ENCODE data around the gene RAB11A. TPM values are rescaled to one million over a fixed set of nuclear protein-coding genes. Genes with fewer than 3 reads are reported as not detected.

RAB11A gene
- polyA plus RNA-seq (2012; ENCODE audit: low read depth, missing spikeins): 250 TPM

DNA sequence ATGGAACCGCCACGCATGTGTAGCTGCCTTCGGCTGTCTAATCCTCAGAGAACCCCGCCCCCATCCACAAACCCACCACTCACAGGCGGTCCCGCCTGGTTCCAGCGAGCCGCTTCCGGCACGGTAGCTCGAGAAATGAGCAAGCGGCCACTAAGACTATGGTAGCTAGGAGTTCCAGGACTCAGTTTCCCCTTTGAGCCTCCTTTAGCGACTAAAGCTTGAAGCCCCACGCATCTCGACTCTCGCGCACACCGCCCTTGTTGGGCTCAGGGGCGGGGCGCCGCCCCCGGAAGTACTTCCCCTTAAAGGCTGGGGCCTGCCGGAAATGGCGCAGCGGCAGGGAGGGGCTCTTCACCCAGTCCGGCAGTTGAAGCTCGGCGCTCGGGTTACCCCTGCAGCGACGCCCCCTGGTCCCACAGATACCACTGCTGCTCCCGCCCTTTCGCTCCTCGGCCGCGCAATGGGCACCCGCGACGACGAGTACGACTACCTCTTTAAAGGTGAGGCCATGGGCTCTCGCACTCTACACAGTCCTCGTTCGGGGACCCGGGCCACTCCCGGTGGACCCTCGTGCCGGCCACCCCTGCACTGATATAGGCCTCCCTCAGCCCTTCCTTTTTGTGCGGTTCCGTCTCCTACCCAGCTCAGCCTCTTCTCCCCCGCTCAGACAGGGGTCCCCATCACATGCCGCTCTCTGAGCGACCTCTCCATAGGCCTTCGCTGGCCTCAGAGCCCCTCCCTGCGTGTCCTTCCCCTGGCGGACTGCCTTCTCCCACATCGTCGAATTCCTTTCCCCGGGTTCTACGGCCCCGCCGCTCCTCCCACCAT lies at the start of gene RAB11A:
RAB11A (plus strand) TSS at position 366 of the 828 bp plus-strand sequence; CDS start at position 461, 95 bp downstream.
- FAIRE-seq: peak; percentile 90
- peak; percentile 75 for DNase-seq (ENCODE audit: insufficient read length, low spot score)
- TF ChIP-seq POU2F2 (IDR thresholded peaks at IDR 0.05; ENCODE audit: low read depth, low read length): peak; percentile 34; the same call in 1 of the 2 replicates
- peak; percentile 95 for TF ChIP-seq POLR2A (IDR thresholded peaks at IDR 0.05; ENCODE audit: low read depth, low read length)
- TF ChIP-seq SPI1 (IDR thresholded peaks at IDR 0.05; ENCODE audit: low read depth, low read length): no peak
- peak; percentile 83 for TF ChIP-seq PAX5 (IDR thresholded peaks at IDR 0.05; ENCODE audit: insufficient read depth, low read length, severe bottlenecking)
- peak; percentile 74 for TF ChIP-seq TAF1 (IDR thresholded peaks at IDR 0.05; ENCODE audit: low read depth, low read length)
- peak; percentile 90 for TF ChIP-seq POLR2AphosphoS5 (IDR thresholded peaks at IDR 0.05; ENCODE audit: low read depth, low read length)

DNA sequence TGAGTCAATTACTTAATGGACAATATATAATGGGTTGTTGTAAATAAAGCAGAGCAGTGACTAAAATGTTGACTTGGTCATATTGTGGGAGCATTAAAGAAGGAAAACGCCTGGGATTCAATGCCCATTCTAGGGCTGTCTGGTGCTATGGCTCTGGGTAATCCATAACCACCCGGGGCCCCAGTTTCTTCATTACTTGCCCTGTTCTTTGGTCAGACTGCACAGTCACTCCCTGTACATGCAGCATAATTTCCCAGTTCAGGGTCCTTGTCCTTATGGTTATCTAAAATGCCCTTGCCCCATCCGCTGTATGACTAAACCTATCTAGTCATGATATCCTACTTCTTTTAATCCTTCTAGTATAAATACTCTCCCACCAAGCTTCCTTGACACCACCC lies 49.7 kb upstream of the RAB11A start:
- no peak for DNase-seq (ENCODE audit: insufficient read length, low spot score)
- TF ChIP-seq POLR2A (IDR thresholded peaks at IDR 0.05; ENCODE audit: low read depth, low read length) (no peak), SPI1 (IDR thresholded peaks at IDR 0.05; ENCODE audit: low read depth, low read length) (no peak), POU2F2 (IDR thresholded peaks at IDR 0.05; ENCODE audit: low read depth, low read length) (no peak), TAF1 (IDR thresholded peaks at IDR 0.05; ENCODE audit: low read depth, low read length) (no peak), PAX5 (IDR thresholded peaks at IDR 0.05; ENCODE audit: insufficient read depth, low read length, severe bottlenecking) (no peak), POLR2AphosphoS5 (IDR thresholded peaks at IDR 0.05; ENCODE audit: low read depth, low read length) (no peak)
- FAIRE-seq: peak; percentile 47

DNA sequence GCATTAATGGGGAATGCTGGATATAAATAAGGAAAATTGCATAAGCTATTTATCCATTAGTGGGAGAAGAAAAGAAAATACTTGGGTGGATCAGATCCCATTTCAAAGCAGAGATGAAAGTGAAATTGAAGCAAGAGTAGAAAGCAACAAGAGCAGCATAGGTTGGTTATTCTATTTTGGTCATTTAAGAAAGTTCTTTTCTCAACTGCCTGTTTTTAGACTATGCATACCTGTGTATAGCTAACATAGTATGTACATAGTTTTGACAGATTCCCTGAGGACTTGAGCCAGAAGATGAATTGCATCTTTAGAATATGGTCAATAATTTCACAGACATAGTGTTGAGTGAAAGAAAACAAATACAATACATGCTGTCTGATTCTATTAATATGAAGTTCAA lies 48.2 kb upstream of the RAB11A start:
- peak; percentile 66 for FAIRE-seq
- TF ChIP-seq SPI1 (IDR thresholded peaks at IDR 0.05; ENCODE audit: low read depth, low read length): no peak
- TF ChIP-seq TAF1 (IDR thresholded peaks at IDR 0.05; ENCODE audit: low read depth, low read length): no peak
- no peak for TF ChIP-seq PAX5 (IDR thresholded peaks at IDR 0.05; ENCODE audit: insufficient read depth, low read length, severe bottlenecking)
- no peak for TF ChIP-seq POLR2A (IDR thresholded peaks at IDR 0.05; ENCODE audit: low read depth, low read length)
- no peak for TF ChIP-seq POU2F2 (IDR thresholded peaks at IDR 0.05; ENCODE audit: low read depth, low read length)
- no peak for TF ChIP-seq POLR2AphosphoS5 (IDR thresholded peaks at IDR 0.05; ENCODE audit: low read depth, low read length)

DNA sequence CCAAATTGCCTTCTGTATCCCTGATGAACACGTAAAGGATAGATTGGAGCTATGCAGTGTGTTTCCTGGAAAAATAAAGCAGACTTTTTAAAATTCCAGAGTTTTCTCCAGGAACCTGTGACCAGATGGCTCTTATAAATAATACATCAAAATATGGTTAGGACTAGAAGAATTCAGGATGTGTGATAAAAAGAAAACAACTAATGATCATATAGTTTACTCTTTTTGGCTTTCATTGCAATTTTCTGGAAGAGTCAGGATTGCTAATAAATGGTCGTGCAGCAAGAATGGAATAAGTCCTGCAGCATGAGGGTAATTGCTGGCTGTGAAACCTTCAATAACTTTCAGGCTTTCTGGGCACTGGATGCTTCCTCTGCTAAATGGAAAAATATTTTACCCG lies 47.0 kb upstream of the RAB11A start:
- TF ChIP-seq POU2F2 (IDR thresholded peaks at IDR 0.05; ENCODE audit: low read depth, low read length): no peak
- no peak for TF ChIP-seq POLR2A (IDR thresholded peaks at IDR 0.05; ENCODE audit: low read depth, low read length)
- TF ChIP-seq PAX5 (IDR thresholded peaks at IDR 0.05; ENCODE audit: insufficient read depth, low read length, severe bottlenecking): no peak
- no peak for TF ChIP-seq SPI1 (IDR thresholded peaks at IDR 0.05; ENCODE audit: low read depth, low read length)
- TF ChIP-seq TAF1 (IDR thresholded peaks at IDR 0.05; ENCODE audit: low read depth, low read length): no peak
- no peak for TF ChIP-seq POLR2AphosphoS5 (IDR thresholded peaks at IDR 0.05; ENCODE audit: low read depth, low read length)
- DNase-seq (ENCODE audit: insufficient read length, low spot score): no peak
- FAIRE-seq: no peak

More for the DNA sequence above, 48.2 kb upstream of the RAB11A start:
- DNase-seq (ENCODE audit: insufficient read length, low spot score): no peak

DNA sequence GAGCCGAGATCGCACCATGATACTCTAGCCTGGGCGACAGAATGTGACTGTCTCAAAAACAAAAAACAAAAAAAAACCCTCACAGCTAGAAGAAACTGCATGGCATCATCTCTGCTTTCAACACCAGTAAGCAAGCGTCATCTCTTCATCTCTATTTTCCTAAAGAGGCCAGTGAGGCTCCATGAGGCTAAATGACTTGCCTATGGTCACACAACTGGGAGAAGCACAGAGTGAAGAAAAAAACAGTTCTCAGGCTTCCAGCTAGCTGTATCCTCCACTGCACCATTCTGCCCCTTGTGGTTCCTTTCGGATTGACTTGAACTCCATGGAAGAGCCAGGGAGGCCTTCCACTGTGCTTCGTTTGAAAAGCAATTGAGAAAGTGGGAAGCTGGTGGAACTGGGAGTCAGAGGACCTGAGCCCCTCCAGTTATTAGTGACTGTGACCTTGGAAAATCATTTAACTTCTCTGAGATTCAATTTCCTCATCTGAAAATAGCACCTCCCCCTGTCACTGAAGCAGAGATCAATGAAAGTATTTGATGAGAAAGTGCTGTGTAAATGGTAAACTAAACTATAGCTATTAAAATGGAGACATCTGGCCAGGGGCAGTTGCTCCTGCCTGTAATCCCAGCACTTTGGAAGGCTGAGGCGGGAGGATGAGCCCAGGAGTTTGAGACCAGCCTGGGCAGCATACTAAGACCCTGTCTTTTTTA lies 45.1 kb upstream of the RAB11A start:
- no peak for TF ChIP-seq TAF1 (IDR thresholded peaks at IDR 0.05; ENCODE audit: low read depth, low read length)
- TF ChIP-seq SPI1 (IDR thresholded peaks at IDR 0.05; ENCODE audit: low read depth, low read length): no peak
- TF ChIP-seq POU2F2 (IDR thresholded peaks at IDR 0.05; ENCODE audit: low read depth, low read length): no peak
- no peak for TF ChIP-seq PAX5 (IDR thresholded peaks at IDR 0.05; ENCODE audit: insufficient read depth, low read length, severe bottlenecking)
- no peak for TF ChIP-seq POLR2A (IDR thresholded peaks at IDR 0.05; ENCODE audit: low read depth, low read length)
- no peak for TF ChIP-seq POLR2AphosphoS5 (IDR thresholded peaks at IDR 0.05; ENCODE audit: low read depth, low read length)
- FAIRE-seq: no peak
- no peak for DNase-seq (ENCODE audit: insufficient read length, low spot score)

DNA sequence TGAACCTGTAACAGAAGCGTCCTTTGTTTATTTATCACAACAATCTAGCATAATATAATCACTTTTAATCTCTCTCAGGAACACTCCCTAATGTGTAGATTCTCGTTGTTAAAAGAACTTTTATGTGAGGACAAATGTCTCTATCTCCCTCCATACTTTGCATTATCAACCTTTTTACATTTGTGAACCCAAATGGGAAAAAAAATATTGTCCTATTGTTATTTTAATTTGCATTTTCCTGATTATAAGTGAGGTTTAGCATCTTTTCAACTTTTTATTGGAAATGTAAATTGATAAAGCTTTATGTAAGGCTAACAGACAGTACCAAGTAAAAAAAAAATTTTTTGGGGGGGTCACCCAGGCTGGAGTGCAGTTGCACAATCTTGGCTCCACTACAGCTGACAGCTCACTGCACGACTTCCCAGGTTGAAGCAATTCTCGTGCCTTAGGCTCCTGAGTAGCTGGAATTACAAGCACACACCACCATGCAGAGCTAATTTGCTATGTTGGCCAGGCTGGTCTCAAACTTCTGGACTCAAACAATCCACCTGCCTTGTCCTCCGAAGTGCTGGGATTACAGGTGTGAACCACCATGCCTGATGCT lies 44.2 kb upstream of the RAB11A start:
- TF ChIP-seq PAX5 (IDR thresholded peaks at IDR 0.05; ENCODE audit: insufficient read depth, low read length, severe bottlenecking) (no peak), POU2F2 (IDR thresholded peaks at IDR 0.05; ENCODE audit: low read depth, low read length) (no peak), POLR2AphosphoS5 (IDR thresholded peaks at IDR 0.05; ENCODE audit: low read depth, low read length) (no peak), POLR2A (IDR thresholded peaks at IDR 0.05; ENCODE audit: low read depth, low read length) (no peak), SPI1 (IDR thresholded peaks at IDR 0.05; ENCODE audit: low read depth, low read length) (no peak), TAF1 (IDR thresholded peaks at IDR 0.05; ENCODE audit: low read depth, low read length) (no peak)
- DNase-seq (ENCODE audit: insufficient read length, low spot score): no peak
- no peak for FAIRE-seq

DNA sequence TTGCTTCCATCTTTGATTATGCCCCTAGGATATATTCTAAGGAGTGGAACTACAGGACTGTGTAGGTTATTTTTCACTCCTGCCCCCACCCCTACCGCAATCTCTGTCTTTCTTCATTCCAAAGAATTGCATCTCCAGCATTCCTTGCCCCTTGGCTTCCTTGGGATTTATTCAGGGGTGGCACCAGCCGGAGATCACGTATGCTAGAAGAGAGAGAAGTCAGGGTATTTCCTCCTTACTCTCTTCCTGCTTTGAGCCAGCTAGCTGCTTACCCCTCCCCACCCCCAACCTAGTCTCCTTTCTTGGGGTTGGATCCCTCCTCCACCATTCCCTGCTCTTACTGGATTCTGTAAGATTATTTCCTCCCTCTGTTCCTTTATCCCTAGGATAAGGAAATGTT lies 42.2 kb upstream of the RAB11A start:
- FAIRE-seq: no peak
- TF ChIP-seq POLR2AphosphoS5 (IDR thresholded peaks at IDR 0.05; ENCODE audit: low read depth, low read length): no peak
- DNase-seq (ENCODE audit: insufficient read length, low spot score): no peak

DNA sequence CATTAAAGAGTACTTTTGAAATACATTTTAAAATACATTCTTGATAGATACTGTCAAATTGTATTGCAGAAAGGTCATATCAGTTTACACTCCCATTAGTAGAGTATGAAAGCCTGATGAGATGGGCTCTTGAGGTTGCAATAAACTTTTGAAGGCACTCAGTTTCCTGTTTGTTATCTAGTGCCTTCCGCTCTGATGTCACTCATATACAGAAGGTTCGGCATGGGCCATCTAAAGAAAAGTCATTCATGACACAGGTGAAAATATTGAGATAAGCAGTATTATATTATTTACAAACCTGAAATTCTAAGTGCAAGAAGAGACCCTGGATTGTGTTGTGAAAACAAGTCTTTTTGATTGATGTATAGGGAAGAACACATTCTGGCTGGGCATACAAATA lies 40.7 kb upstream of the RAB11A start:
- FAIRE-seq (no peak), DNase-seq (ENCODE audit: insufficient read length, low spot score) (no peak)
- TF ChIP-seq SPI1 (IDR thresholded peaks at IDR 0.05; ENCODE audit: low read depth, low read length): no peak

DNA sequence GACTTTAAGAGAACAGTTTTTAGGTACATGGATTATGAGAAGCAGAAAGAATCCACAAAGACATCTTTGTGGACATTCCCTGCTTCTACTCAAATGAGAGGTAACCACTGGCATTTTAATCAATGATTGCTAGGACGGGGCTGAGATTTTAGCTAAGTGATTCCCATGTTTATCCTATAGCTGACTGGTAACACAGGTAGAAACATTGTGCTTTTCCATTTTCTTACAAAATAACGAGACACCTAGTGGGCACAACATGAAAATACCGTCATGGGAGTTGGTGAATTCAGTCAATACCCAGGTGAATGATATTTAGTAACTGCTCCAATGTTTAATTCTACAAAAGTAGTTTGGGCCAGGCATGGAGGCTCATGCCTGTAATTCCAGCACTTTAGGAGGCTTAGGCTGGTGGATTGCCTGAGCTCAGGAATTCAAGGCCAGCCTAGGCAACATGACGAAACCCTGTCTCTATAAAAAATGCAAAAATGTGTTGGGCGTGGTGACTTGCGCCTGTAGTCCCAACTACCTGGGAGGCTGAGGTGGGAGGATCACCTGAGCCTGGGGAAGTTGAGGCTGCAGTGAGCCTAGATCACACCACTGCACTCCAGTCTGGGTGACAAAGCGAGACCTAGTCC lies 40.0 kb upstream of the RAB11A start:
- DNase-seq (ENCODE audit: insufficient read length, low spot score) (no peak), FAIRE-seq (peak; percentile 78)
- no peak for TF ChIP-seq SPI1 (IDR thresholded peaks at IDR 0.05; ENCODE audit: low read depth, low read length)
- no peak for TF ChIP-seq POLR2A (IDR thresholded peaks at IDR 0.05; ENCODE audit: low read depth, low read length)
- no peak for TF ChIP-seq POU2F2 (IDR thresholded peaks at IDR 0.05; ENCODE audit: low read depth, low read length)
- no peak for TF ChIP-seq PAX5 (IDR thresholded peaks at IDR 0.05; ENCODE audit: insufficient read depth, low read length, severe bottlenecking)
- TF ChIP-seq TAF1 (IDR thresholded peaks at IDR 0.05; ENCODE audit: low read depth, low read length): no peak
- TF ChIP-seq POLR2AphosphoS5 (IDR thresholded peaks at IDR 0.05; ENCODE audit: low read depth, low read length): no peak

Measured in GM12891 (cell line).